HG03097 (cell line): Measurements from ENCODE around the gene NSUN5.
"Not testable (repeated sequence)": the region's sequence is repeated elsewhere in the genome, so short reads cannot be mapped to it uniquely, and the experiment has no call there.

Experiments used
- ATAC-seq: cut with Tn5 transposase; IDR thresholded peaks from one replicate; pipeline ENCODE4 v1.9.1; 2021; ENCODE audit not compliant: unreplicated experiment, low FRiP score

NSUN5 gene

DNA sequence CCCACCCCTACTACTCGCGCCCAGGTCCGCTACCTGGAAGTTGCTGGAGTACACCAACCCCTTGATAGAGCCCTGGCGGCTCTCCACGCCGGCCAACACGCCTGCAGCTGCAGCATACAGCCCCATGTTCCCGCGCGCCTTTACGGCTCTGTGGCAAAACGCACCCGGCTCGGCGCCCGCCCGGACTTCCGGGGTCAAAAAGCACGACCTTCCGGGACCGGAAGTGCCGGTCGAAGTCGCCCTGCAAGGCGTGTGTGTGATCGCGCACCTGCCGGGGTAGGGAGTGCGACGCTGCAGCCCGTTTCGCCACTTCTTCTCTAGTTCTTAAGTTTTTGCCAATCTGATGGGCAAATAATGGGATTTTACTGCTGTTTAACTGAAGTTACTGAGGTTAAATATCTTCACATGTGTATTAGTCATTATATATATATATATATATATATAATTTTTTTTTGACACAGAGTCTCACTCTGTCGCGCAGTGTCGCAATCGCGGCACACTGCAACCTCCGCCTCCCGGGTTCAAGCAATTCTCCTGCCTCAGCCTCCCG is at the start of gene NSUN5:
TSS of gene NSUN5 (minus strand) at position 162 of the 550 bp plus-strand sequence. CDS start at position 126, 36 bp downstream.
- peak; percentile 83 for ATAC-seq

- ATAC-seq = no peak
Measured at GRCh38 chr7:73356159-73356558, 47.5 kb upstream of the NSUN5 start.

- ATAC-seq = no peak
Measured at GRCh38 chr7:73354821-73355220, 46.2 kb upstream of the NSUN5 start.

- no peak for ATAC-seq
Measured at GRCh38 chr7:73354196-73354595, 45.6 kb upstream of the NSUN5 start.

DNA sequence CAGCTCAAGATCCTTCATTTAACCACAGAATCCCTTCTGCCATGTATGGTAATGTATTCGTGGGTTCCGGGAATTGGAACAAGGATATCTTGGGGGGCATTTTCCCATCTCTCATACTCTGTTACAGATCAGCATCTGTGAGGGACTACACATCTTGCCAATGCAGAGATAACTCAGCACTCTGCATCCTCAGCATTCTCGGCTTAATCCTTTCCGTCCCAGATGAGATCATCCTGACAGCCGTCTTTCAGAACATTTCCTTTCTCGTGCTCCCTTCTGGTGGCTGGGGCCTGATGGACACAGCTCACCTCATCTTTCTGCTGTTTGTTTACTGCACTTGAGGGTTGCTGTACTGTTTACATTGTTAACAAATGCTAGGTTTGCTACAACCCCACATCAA is 44.6 kb upstream of the NSUN5 start:
- no peak for ATAC-seq

DNA sequence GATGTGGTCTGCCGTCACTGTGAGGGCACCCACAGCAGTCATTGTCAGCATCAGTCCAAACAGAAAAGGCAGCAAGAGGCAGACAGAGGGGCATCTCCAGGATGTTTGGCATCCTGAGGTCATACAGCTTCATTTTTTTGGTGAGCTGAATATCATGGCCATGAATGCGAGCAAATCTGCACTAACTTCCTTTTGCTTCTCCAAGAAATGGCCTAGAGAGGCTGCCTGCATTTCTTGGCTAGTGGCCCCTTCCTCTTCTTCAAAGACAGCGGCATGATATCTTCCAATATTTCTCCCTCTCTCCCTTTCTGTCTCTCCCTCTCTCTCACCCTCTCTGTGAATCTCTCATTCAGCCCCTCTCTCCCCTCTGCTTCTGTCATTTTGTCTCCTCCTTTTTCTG is 44.2 kb upstream of the NSUN5 start:
- no peak for ATAC-seq

GRCh38 chr7:73351447-73352167 is 43.0 kb upstream of the NSUN5 start:
- ATAC-seq = no peak

- ATAC-seq = no peak
Measured at GRCh38 chr7:73350306-73351068, 41.9 kb upstream of the NSUN5 start.

DNA sequence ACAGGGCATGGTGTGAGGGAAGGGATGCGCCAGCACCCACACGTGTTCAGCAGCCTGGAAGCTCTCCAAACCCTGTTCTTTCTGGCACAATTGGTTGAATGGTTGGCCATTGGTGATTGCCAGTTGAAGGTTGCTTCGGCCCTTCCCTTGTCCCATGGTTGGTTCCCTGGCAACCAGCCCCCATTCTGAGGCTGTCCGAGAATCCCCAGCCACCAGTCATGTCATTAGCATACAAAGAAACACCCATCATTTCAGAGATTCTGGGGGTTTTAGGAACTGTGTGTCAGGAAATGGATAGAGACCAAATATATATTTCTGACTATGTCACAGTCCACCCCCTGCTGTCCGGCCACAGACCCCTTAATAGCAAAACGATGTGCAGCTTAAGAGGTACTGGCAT is 41.1 kb upstream of the NSUN5 start:
- no peak for ATAC-seq

DNA sequence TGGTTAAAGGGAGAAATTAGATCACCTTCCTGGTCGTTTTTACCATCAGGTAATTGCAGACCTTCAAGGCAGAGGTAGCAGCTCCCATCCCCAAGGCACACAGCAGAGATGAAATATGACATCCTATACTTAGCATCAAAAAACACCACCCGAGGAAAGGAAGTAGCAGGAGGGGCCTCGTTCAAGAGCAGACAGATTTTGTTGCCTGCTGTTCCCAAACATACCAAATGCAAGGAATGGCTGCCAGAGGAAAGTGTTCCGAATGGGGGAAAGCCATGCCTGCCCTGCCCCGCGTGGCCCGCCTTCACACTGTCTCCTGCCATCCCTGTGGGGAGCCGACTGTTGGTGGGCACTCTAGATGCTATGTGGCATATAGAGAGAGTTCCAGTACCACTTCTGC is 37.3 kb upstream of the NSUN5 start:
- ATAC-seq = no peak

GRCh38 chr7:73345538-73345937 is 36.9 kb upstream of the NSUN5 start:
- no peak for ATAC-seq

- no peak for ATAC-seq
Measured at GRCh38 chr7:73343671-73344380, 35.2 kb upstream of the NSUN5 start.

DNA sequence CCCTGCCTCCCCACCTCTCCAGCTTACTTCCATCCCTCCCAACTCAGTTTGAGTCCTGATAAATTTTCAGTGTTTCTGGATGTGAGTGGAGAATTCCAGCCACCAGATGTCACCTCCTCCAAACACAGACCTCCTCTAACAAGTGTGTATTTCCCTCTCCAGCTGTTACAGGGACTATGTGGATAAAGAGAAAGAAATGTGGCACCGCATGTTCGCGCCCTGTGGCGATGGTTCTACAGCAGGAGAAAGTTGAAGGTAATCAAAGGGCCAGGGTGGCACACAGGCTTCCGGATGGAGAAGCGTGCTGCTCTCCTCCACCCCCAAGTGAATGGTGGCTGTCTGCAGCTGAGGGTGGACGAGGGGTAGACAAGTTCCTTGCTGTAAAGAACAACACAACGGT is 34.0 kb upstream of the NSUN5 start:
- no peak for ATAC-seq

GRCh38 chr7:73341877-73342276 is 33.3 kb upstream of the NSUN5 start:
- no peak for ATAC-seq

GRCh38 chr7:73340514-73340913 is 31.9 kb upstream of the NSUN5 start:
- no peak for ATAC-seq

GRCh38 chr7:73338321-73338720 is 29.7 kb upstream of the NSUN5 start:
- no peak for ATAC-seq

- ATAC-seq = no peak
Measured at GRCh38 chr7:73332447-73332846, 23.8 kb upstream of the NSUN5 start.

- ATAC-seq = no peak
Measured at GRCh38 chr7:73330772-73331171, 22.1 kb upstream of the NSUN5 start.

GRCh38 chr7:73329861-73330581 is 21.4 kb upstream of the NSUN5 start:
- no peak for ATAC-seq

DNA sequence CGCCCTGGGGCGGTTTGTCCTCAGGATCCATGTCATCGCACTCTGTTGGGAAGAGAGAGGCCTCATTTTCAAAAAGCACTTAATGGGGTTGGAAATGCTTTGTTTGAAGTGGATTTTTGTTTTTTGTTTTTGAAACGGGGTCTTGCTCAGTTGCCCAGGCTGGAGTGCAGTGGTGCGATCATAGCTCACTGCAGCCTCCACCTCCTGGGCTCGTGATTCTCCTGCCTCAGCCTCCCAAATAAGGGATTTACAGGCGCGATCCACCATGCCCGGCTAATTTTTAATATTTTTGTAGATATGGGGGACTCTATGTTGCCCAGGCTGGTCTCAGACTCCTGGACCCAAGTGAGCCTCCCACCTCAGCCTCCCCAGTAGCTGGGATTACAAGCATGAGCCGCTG is 20.1 kb upstream of the NSUN5 start:
- no peak for ATAC-seq

DNA sequence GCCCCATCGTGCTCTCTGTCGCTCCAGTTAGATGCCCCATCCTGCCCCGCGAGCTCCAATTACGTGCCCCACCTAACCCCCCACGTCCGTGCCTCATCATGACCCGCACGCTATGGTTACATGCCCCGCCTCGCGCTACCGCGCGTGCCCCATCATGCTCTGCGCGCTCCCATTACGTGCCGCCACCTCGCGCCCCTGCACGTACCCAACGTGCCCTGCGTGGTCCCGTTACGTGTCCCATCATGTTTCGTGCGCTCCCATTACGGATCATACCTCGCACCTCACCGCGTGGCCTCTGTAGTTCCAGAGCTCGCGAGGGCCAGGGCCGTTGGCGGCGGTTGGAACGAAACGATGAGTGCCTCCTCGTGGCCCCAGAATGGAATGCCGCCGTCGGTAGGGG is 19.3 kb upstream of the NSUN5 start, which contains the start of the genes FKBP6 and TRIM50:
TSS of gene FKBP6 (plus strand) at position 240 of the 400 bp plus-strand sequence. CDS start 268 bp downstream, outside the sequence.
TSS of gene TRIM50 (minus strand) at position 161 of the 400 bp plus-strand sequence. CDS start 3,295 bp downstream, outside the sequence.
- not testable (repeated sequence) for ATAC-seq
